B cell (primary cell): Measurements from ENCODE around the gene GIT1.

Experiments used
- CTCF ChIP-seq: fragments of 200-600 bp; IDR thresholded peaks from one replicate; pipeline ENCODE4 v1.8.0; 2022; ENCODE audit warnings: antibody characterized with exemption, mild to moderate bottlenecking
- EZH2 ChIP-seq: IDR thresholded peaks from 2 replicates; pipeline ENCODE4 v1.6.1; 2012; ENCODE audit warnings: borderline replicate concordance, low read depth, mild to moderate bottlenecking, moderate library complexity, low read length; ENCODE audit not compliant: insufficient read depth, poor library complexity, severe bottlenecking

GRCh38 chr17:29533976-29534375 is 55.5 kb downstream of the GIT1 start:
- no peak for TF ChIP-seq CTCF
- TF ChIP-seq EZH2: no peak
